Measurements from ENCODE around the gene MEIS2. TPM values are rescaled to one million over a fixed set of nuclear protein-coding genes. Genes with fewer than 3 reads are reported as not detected.

The MEIS2 gene
- total and polyA plus RNA-seq, 12 donors, result 21.1 to 64.5 (median 48.5) TPM

- H3K36me3 ChIP-seq, result peaks cover 0 to 20% (median 0%) of the 10 kb centered on the region in 9 donors
- intact Hi-C loops (cut with DNase I), result loop anchor here in 8 of 10 donors (5.0 to 10.0 kb wide), 6 partner anchors 215 to 997 kb away; partner anchors contain the start of gene MEIS2 (in 3 of the 8)
- H3K9me3 ChIP-seq, result no peaks in the 10 kb centered on the region
- peak in 1 of 8 donors; percentile 4 for ATAC-seq
- H3K4me3 ChIP-seq, result peak overlapping the region in 9 of 10 donors; percentile 11 to 48 (median 43)
- H3K27me3 ChIP-seq, result peaks cover 0 to 81% (median 35%) of the 10 kb centered on the region in 7 donors
- no peak for DNase-seq
- 7 to 23% methylated on average over 32 to 35 of the region's 35 CpGs for WGBS, 2 donors
- H3K27ac ChIP-seq, result peak overlapping the region in 2 of 10 donors; percentile 22 to 24
- peaks cover 0 to 29% (median 4%) of the 10 kb centered on the region in 9 donors for H3K4me1 ChIP-seq
- TF ChIP-seq, protein P1, sequence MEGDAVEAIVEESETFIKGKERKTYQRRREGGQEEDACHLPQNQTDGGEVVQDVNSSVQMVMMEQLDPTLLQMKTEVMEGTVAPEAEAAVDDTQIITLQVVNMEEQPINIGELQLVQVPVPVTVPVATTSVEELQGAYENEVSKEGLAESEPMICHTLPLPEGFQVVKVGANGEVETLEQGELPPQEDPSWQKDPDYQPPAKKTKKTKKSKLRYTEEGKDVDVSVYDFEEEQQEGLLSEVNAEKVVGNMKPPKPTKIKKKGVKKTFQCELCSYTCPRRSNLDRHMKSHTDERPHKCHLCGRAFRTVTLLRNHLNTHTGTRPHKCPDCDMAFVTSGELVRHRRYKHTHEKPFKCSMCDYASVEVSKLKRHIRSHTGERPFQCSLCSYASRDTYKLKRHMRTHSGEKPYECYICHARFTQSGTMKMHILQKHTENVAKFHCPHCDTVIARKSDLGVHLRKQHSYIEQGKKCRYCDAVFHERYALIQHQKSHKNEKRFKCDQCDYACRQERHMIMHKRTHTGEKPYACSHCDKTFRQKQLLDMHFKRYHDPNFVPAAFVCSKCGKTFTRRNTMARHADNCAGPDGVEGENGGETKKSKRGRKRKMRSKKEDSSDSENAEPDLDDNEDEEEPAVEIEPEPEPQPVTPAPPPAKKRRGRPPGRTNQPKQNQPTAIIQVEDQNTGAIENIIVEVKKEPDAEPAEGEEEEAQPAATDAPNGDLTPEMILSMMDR (IDR thresholded peaks at IDR 0.05), result no peak
These were observed 213.0 kb downstream of the MEIS2 start for GRCh38 chr15:36887214-36887961.

DNA sequence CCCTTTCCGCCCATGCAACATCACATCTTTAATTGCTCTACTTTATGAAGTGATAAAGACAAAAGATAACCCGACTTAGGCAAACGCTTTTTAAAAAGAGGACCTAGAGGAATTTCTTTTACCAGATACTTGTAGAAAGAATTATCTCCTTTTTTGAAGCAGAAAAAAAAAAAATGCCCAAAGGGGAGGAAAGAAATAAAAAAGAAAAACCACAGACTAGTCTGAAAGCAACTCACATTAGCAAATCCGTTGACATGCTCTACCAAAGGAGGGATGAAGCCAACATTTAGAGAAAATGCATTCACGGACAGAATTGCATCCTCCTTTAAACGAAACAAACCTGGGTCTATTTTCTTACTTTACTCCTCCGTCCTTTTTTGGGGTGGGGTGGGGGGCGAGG lies 213.6 kb downstream of the MEIS2 start:
- ATAC-seq (no peak), DNase-seq (no peak)
- H3K27me3 ChIP-seq, result peaks cover 0 to 88% (median 42%) of the 10 kb centered on the region in 7 donors
- peaks cover 0 to 30% (median 4%) of the 10 kb centered on the region in 9 donors for H3K4me1 ChIP-seq
- no peak overlapping the region for H3K4me3 ChIP-seq
- WGBS, 2 donors, result 65 to 80% methylated on average over 8 of the region's 8 CpGs
- no peak overlapping the region for H3K27ac ChIP-seq
- H3K36me3 ChIP-seq, result peaks cover 0 to 14% (median 0%) of the 10 kb centered on the region in 9 donors
- no peaks in the 10 kb centered on the region for H3K9me3 ChIP-seq
- intact Hi-C loops (cut with DNase I), result loop anchor here in 8 of 10 donors (5.0 to 10.0 kb wide), 6 partner anchors 216 to 998 kb away; partner anchors contain the start of gene MEIS2 (in 3 of the 8)
- TF ChIP-seq, protein P1 (IDR thresholded peaks at IDR 0.05), result no peak

- intact Hi-C loops (cut with DNase I), result loop anchor here in 8 of 10 donors (5.0 to 10.0 kb wide), 6 partner anchors 216 to 999 kb away; partner anchors contain the start of gene MEIS2 (in 3 of the 8)
- Histone ChIP-seq H3K36me3 (peaks cover 0 to 9% (median 0%) of the 10 kb centered on the region in 9 donors), H3K27me3 (peaks cover 0 to 93% (median 47%) of the 10 kb centered on the region in 7 donors), H3K4me3 (no peak overlapping the region), H3K9me3 (no peaks in the 10 kb centered on the region), H3K4me1 (peaks cover 0 to 30% (median 4%) of the 10 kb centered on the region in 9 donors), H3K27ac (no peak overlapping the region)
- TF ChIP-seq, protein P1 (IDR thresholded peaks at IDR 0.05), result no peak
- DNase-seq (no peak), ATAC-seq (no peak)
- WGBS, 2 donors, result 72 to 81% methylated on average over 13 of the region's 13 CpGs
These were observed 214.2 kb downstream of the MEIS2 start for GRCh38 chr15:36886191-36886590.

DNA sequence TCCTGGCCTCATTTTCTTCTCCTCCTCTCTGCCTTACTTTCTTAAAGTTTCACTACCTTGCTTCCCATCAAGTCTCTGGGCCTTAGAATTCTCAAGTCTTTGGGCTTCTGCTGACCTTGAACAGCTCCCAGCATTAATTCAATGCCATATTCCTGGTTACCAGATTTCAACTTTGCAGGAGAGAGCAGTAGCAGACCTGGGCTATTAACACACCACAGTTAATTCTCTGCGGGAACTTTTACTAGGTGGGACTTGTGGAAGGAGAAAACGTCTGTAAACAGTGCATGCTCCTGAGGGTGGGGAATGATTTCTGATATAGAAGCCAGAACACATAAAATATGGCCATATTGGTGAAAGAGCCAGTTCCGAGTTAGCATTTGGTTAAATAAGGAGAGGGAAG lies 214.6 kb downstream of the MEIS2 start:
- no peak overlapping the region for H3K4me3 ChIP-seq
- TF ChIP-seq, protein P1 (IDR thresholded peaks at IDR 0.05), result no peak
- no peaks in the 10 kb centered on the region for H3K9me3 ChIP-seq
- no peak for ATAC-seq
- peaks cover 0 to 7% (median 0%) of the 10 kb centered on the region in 9 donors for H3K36me3 ChIP-seq
- intact Hi-C loops (cut with DNase I), result loop anchor here in 8 of 10 donors (2.0 to 10.0 kb wide), 8 partner anchors 217 to 999 kb away; partner anchors contain the start of gene MEIS2 (in 3 of the 8)
- no peak for DNase-seq
- peaks cover 0 to 96% (median 51%) of the 10 kb centered on the region in 7 donors for H3K27me3 ChIP-seq
- H3K4me1 ChIP-seq, result peaks cover 0 to 30% (median 4%) of the 10 kb centered on the region in 9 donors
- peak overlapping the region in 1 of 10 donors; percentile 6 for H3K27ac ChIP-seq
- 55 to 67% methylated on average over 3 of the region's 3 CpGs for WGBS, 2 donors

Data from heart right ventricle (tissue), 16 donors.